Activated naive CD4-positive, alpha-beta T cell treated with anti-CD3 and anti-CD28 coated beads, Interleukin-2, amount 50 U/mL, for 24 hours (primary cell): Measurements from ENCODE around the gene ANKRD13D.
A peak's percentile ranks its signal among the peaks of the same experiment; 100 is the strongest.

Experiments
- H3K27ac Mint-ChIP-seq: one replicate; pipeline ENCODE4 v1.8.0; 2021; ENCODE audit warnings: mild to moderate bottlenecking, mixed read lengths
- H3K27me3 Mint-ChIP-seq: one replicate; pipeline ENCODE4 v1.8.0; 2021; ENCODE audit warnings: mixed read lengths
- H3K36me3 Mint-ChIP-seq: one replicate; pipeline ENCODE4 v1.8.0; 2021; ENCODE audit warnings: mixed read lengths
- H3K4me1 Mint-ChIP-seq: one replicate; pipeline ENCODE4 v1.8.0; 2021; ENCODE audit warnings: mixed read lengths
- H3K4me3 Mint-ChIP-seq: one replicate; pipeline ENCODE4 v1.8.0; 2021; ENCODE audit warnings: mild to moderate bottlenecking, mixed read lengths
- H3K9me3 Mint-ChIP-seq: one replicate; pipeline ENCODE4 v1.8.0; 2021; ENCODE audit warnings: mixed read lengths

Gene ANKRD13D

GRCh38 chr11:67277231-67277961, 11.7 kb upstream of the ANKRD13D start:
- Mint-ChIP-seq H3K4me3 (peak overlapping the region; percentile 87), H3K27me3 (no peaks in the 10 kb centered on the region), H3K9me3 (no peaks in the 10 kb centered on the region), H3K27ac (peak overlapping the region; percentile 100), H3K36me3 (peaks cover 4% of the 10 kb centered on the region), H3K4me1 (peaks cover 62% of the 10 kb centered on the region)

GRCh38 chr11:67278135-67278938, 10.8 kb upstream of the ANKRD13D start:
- Mint-ChIP-seq H3K9me3 (no peaks in the 10 kb centered on the region), H3K36me3 (peaks cover 7% of the 10 kb centered on the region), H3K4me1 (peaks cover 57% of the 10 kb centered on the region)

GRCh38 chr11:67278939-67279588, 10.0 kb upstream of the ANKRD13D start:
- Mint-ChIP-seq H3K36me3 (peaks cover 7% of the 10 kb centered on the region), H3K27ac (peak overlapping the region; percentile 94), H3K27me3 (no peaks in the 10 kb centered on the region)

More at GRCh38 chr11:67278135-67278938, 10.8 kb upstream of the ANKRD13D start:
- H3K27ac Mint-ChIP-seq = peak overlapping the region; percentile 100
- no peaks in the 10 kb centered on the region for H3K27me3 Mint-ChIP-seq
- peak overlapping the region; percentile 87 for H3K4me3 Mint-ChIP-seq

GRCh38 chr11:67279589-67280340, 9.3 kb upstream of the ANKRD13D start:
- no peaks in the 10 kb centered on the region for H3K9me3 Mint-ChIP-seq
- peaks cover 50% of the 10 kb centered on the region for H3K4me1 Mint-ChIP-seq
- H3K27me3 Mint-ChIP-seq = no peaks in the 10 kb centered on the region
- H3K27ac Mint-ChIP-seq = peak overlapping the region; percentile 94
- no peak overlapping the region for H3K4me3 Mint-ChIP-seq
- H3K36me3 Mint-ChIP-seq = peaks cover 7% of the 10 kb centered on the region

More at GRCh38 chr11:67278939-67279588, 10.0 kb upstream of the ANKRD13D start:
- Mint-ChIP-seq H3K4me3 (peak overlapping the region; percentile 62), H3K9me3 (no peaks in the 10 kb centered on the region), H3K4me1 (peaks cover 55% of the 10 kb centered on the region)

GRCh38 chr11:67280341-67280787, 8.7 kb upstream of the ANKRD13D start:
- H3K4me1 Mint-ChIP-seq = peaks cover 48% of the 10 kb centered on the region
- H3K36me3 Mint-ChIP-seq = peaks cover 7% of the 10 kb centered on the region
- no peaks in the 10 kb centered on the region for H3K9me3 Mint-ChIP-seq
- H3K27ac Mint-ChIP-seq = peak overlapping the region; percentile 84
- H3K27me3 Mint-ChIP-seq = no peaks in the 10 kb centered on the region
- H3K4me3 Mint-ChIP-seq = no peak overlapping the region

GRCh38 chr11:67280788-67281551, 8.1 kb upstream of the ANKRD13D start:
- no peak overlapping the region for H3K27ac Mint-ChIP-seq
- peaks cover 42% of the 10 kb centered on the region for H3K4me1 Mint-ChIP-seq
- no peaks in the 10 kb centered on the region for H3K27me3 Mint-ChIP-seq
- no peak overlapping the region for H3K4me3 Mint-ChIP-seq
- peaks cover 7% of the 10 kb centered on the region for H3K36me3 Mint-ChIP-seq
- H3K9me3 Mint-ChIP-seq = no peaks in the 10 kb centered on the region

- Mint-ChIP-seq H3K9me3 (no peaks in the 10 kb centered on the region), H3K4me1 (peaks cover 40% of the 10 kb centered on the region), H3K27me3 (no peaks in the 10 kb centered on the region), H3K36me3 (peaks cover 5% of the 10 kb centered on the region), H3K27ac (peak overlapping the region; percentile 23), H3K4me3 (no peak overlapping the region)
Measured at GRCh38 chr11:67281552-67282150, 7.5 kb upstream of the ANKRD13D start.

- peaks cover 41% of the 10 kb centered on the region for H3K4me1 Mint-ChIP-seq
- H3K27ac Mint-ChIP-seq = no peak overlapping the region
- H3K27me3 Mint-ChIP-seq = no peaks in the 10 kb centered on the region
- no peak overlapping the region for H3K4me3 Mint-ChIP-seq
- no peaks in the 10 kb centered on the region for H3K9me3 Mint-ChIP-seq
- H3K36me3 Mint-ChIP-seq = peaks cover 5% of the 10 kb centered on the region
Measured at GRCh38 chr11:67282155-67282875, 6.8 kb upstream of the ANKRD13D start.

- Mint-ChIP-seq H3K4me3 (no peak overlapping the region), H3K4me1 (peaks cover 42% of the 10 kb centered on the region), H3K36me3 (peaks cover 5% of the 10 kb centered on the region), H3K9me3 (no peaks in the 10 kb centered on the region), H3K27ac (peak overlapping the region; percentile 51), H3K27me3 (no peaks in the 10 kb centered on the region)
Measured at GRCh38 chr11:67282876-67283371, 6.2 kb upstream of the ANKRD13D start.

- Mint-ChIP-seq H3K27ac (no peak overlapping the region), H3K9me3 (no peaks in the 10 kb centered on the region), H3K4me3 (no peak overlapping the region), H3K4me1 (peaks cover 42% of the 10 kb centered on the region), H3K36me3 (peaks cover 5% of the 10 kb centered on the region), H3K27me3 (no peaks in the 10 kb centered on the region)
Measured at GRCh38 chr11:67283481-67283963, 5.6 kb upstream of the ANKRD13D start.

- Mint-ChIP-seq H3K4me3 (no peak overlapping the region), H3K4me1 (peaks cover 28% of the 10 kb centered on the region), H3K27me3 (no peaks in the 10 kb centered on the region), H3K27ac (peak overlapping the region; percentile 30), H3K36me3 (peaks cover 3% of the 10 kb centered on the region), H3K9me3 (no peaks in the 10 kb centered on the region)
Measured at GRCh38 chr11:67284811-67285540, 4.1 kb upstream of the ANKRD13D start.

GRCh38 chr11:67285541-67286498, 3.3 kb upstream of the ANKRD13D start:
- peak overlapping the region; percentile 51 for H3K27ac Mint-ChIP-seq
- H3K4me3 Mint-ChIP-seq = no peak overlapping the region
- H3K36me3 Mint-ChIP-seq = peaks cover 3% of the 10 kb centered on the region
- H3K9me3 Mint-ChIP-seq = no peaks in the 10 kb centered on the region
- peaks cover 23% of the 10 kb centered on the region for H3K4me1 Mint-ChIP-seq
- no peaks in the 10 kb centered on the region for H3K27me3 Mint-ChIP-seq
